H9 (cell line): ENCODE data around the gene GTPBP6. TPM values are rescaled to one million over a fixed set of nuclear protein-coding genes. Genes with fewer than 3 reads are reported as not detected.

Experiments
- DNase-seq: peaks from one replicate; pipeline ENCODE4 v3.0.0-alpha.2; 2017
- H2AFZ ChIP-seq: one replicate; pipeline ENCODE4 v1.6.1; 2013; ENCODE audit warnings: mild to moderate bottlenecking, low read length, control low read depth, moderate library complexity
- H2AK5ac ChIP-seq: 2 replicates; pipeline ENCODE4 v1.6.1; 2013; ENCODE audit warnings: low read length, control low read depth, mixed read lengths; ENCODE audit not compliant: insufficient read length
- H2BK120ac ChIP-seq: one replicate; pipeline ENCODE4 v1.6.1; 2013; ENCODE audit warnings: low read depth, mild to moderate bottlenecking, low read length, control low read depth, inconsistent platforms; ENCODE audit not compliant: poor library complexity, severe bottlenecking
- H2BK12ac ChIP-seq: 2 replicates; pipeline ENCODE4 v1.6.1; 2013; ENCODE audit warnings: low read length, control low read depth, mixed read lengths, low read depth; ENCODE audit not compliant: insufficient read length
- H2BK15ac ChIP-seq: 2 replicates; pipeline ENCODE4 v1.6.1; 2013; ENCODE audit warnings: low read depth, low read length, control low read depth
- H2BK20ac ChIP-seq: one replicate; pipeline ENCODE4 v1.6.1; 2013; ENCODE audit warnings: low read depth, mild to moderate bottlenecking, low read length, control low read depth, inconsistent platforms; ENCODE audit not compliant: poor library complexity, severe bottlenecking
- H2BK5ac ChIP-seq: 2 replicates; pipeline ENCODE4 v1.6.1; 2013; ENCODE audit warnings: low read length, control low read depth, mixed read lengths; ENCODE audit not compliant: insufficient read length
- H3K14ac ChIP-seq: 2 replicates; pipeline ENCODE4 v1.6.1; 2013; ENCODE audit warnings: low read length, control low read depth; ENCODE audit not compliant: insufficient read depth
- H3K18ac ChIP-seq: 2 replicates; pipeline ENCODE4 v1.6.1; 2013; ENCODE audit warnings: low read depth, mild to moderate bottlenecking, mixed read lengths, low read length, control low read depth; ENCODE audit not compliant: insufficient read length
- H3K23ac ChIP-seq: 2 replicates; pipeline ENCODE4 v1.6.1; 2013; ENCODE audit warnings: low read length, control low read depth, mixed read lengths, low read depth; ENCODE audit not compliant: insufficient read length
- H3K23me2 ChIP-seq: 2 replicates; pipeline ENCODE4 v1.6.1; 2013; ENCODE audit warnings: low read depth, mild to moderate bottlenecking, mixed read lengths, low read length, control low read depth; ENCODE audit not compliant: insufficient read length, poor library complexity, severe bottlenecking
- H3K27ac ChIP-seq: 2 replicates; pipeline ENCODE4 v1.5.1; 2013; ENCODE audit warnings: low read length, control low read depth, mixed read lengths, low read depth; ENCODE audit not compliant: insufficient read length
- H3K27me3 ChIP-seq: 2 replicates; pipeline ENCODE4 v1.6.1; 2013; ENCODE audit warnings: low read length, control low read depth, inconsistent platforms; ENCODE audit not compliant: insufficient read depth
- H3K4ac ChIP-seq: 2 replicates; pipeline ENCODE4 v1.6.1; 2013; ENCODE audit warnings: low read depth, mild to moderate bottlenecking, control low read depth, inconsistent platforms, low read length, moderate library complexity
- H3K4me1 ChIP-seq: 2 replicates; pipeline ENCODE4 v1.6.1; 2013; ENCODE audit warnings: low read length, control low read depth, inconsistent platforms; ENCODE audit not compliant: insufficient read depth
- H3K4me2 ChIP-seq: 2 replicates; pipeline ENCODE4 v1.6.1; 2013; ENCODE audit warnings: low read length, control low read depth, mixed read lengths; ENCODE audit not compliant: insufficient read length, insufficient read depth
- H3K56ac ChIP-seq: 2 replicates; pipeline ENCODE4 v1.6.1; 2013; ENCODE audit warnings: low read depth, mild to moderate bottlenecking, mixed read lengths, low read length, control low read depth; ENCODE audit not compliant: insufficient read length
- H3K79me1 ChIP-seq: 2 replicates; pipeline ENCODE4 v1.6.1; 2013; ENCODE audit warnings: low read depth, mild to moderate bottlenecking, moderate library complexity, low read length, control low read depth, inconsistent platforms; ENCODE audit not compliant: insufficient read depth, poor library complexity, severe bottlenecking
- H3K79me2 ChIP-seq: 2 replicates; pipeline ENCODE4 v1.6.1; 2013; ENCODE audit warnings: low read length, control low read depth, inconsistent platforms; ENCODE audit not compliant: insufficient read depth
- H3K9ac ChIP-seq: 2 replicates; pipeline ENCODE4 v1.6.1; 2013; ENCODE audit warnings: low read length, control low read depth, mixed read lengths; ENCODE audit not compliant: insufficient read length; ENCODE audit errors: extremely low read depth
- H3K9me3 ChIP-seq: one replicate; pipeline ENCODE4 v1.6.1; 2013; ENCODE audit warnings: low read depth, low read length, inconsistent platforms; ENCODE audit not compliant: control insufficient read depth
- H3T11ph ChIP-seq: one replicate; pipeline ENCODE4 v1.6.1; 2013; ENCODE audit warnings: mild to moderate bottlenecking, low read length, control low read depth, inconsistent platforms
- H4K20me1 ChIP-seq: one replicate; pipeline ENCODE4 v1.6.1; 2013; ENCODE audit not compliant: control insufficient read depth, insufficient read length, insufficient read depth
- H4K5ac ChIP-seq: 2 replicates; pipeline ENCODE4 v1.6.1; 2013; ENCODE audit warnings: low read depth, mild to moderate bottlenecking, mixed read lengths, low read length, control low read depth; ENCODE audit not compliant: insufficient read length
- H4K8ac ChIP-seq: replicated peaks from 2 replicates; pipeline ENCODE4 v1.6.1; 2013; ENCODE audit warnings: low read length, control low read depth, mixed read lengths, low read depth; ENCODE audit not compliant: insufficient read length
- H4K91ac ChIP-seq: 2 replicates; pipeline ENCODE4 v1.6.1; 2013; ENCODE audit warnings: low read depth, mild to moderate bottlenecking, moderate library complexity, mixed read lengths, low read length, control low read depth; ENCODE audit not compliant: insufficient read length
- H3K27ac Mint-ChIP-seq, 3 experiments: 2 replicates in 2 of 3; 3 replicates in 1 of 3; pipeline ENCODE4 v1.8.0; 2020 to 2021; ENCODE audit warnings: mixed read lengths in 3 of 3, mild to moderate bottlenecking in 1 of 3, moderate library complexity in 1 of 3
- H3K27me3 Mint-ChIP-seq: 2 replicates; pipeline ENCODE4 v1.8.0; 2021; ENCODE audit warnings: low read depth, mild to moderate bottlenecking, moderate library complexity, mixed read lengths
- H3K36me3 Mint-ChIP-seq, 3 experiments: 2 replicates in 2 of 3; 3 replicates in 1 of 3; pipeline ENCODE4 v1.8.0; 2020 to 2021; ENCODE audit warnings: low read depth in 3 of 3, mixed read lengths in 3 of 3; ENCODE audit not compliant: insufficient read depth in 1 of 3
- H3K4me1 Mint-ChIP-seq, 2 experiments: 2 replicates each; pipeline ENCODE4 v1.8.0; 2020; ENCODE audit warnings: mixed read lengths in 2 of 2
- H3K4me3 Mint-ChIP-seq, 2 experiments: 2 replicates in 1 of 2; 3 replicates in 1 of 2; pipeline ENCODE4 v1.8.0; 2020 to 2021; ENCODE audit warnings: mild to moderate bottlenecking in 2 of 2, mixed read lengths in 2 of 2, moderate library complexity in 1 of 2
- H3K9me3 Mint-ChIP-seq, 2 experiments: 2 replicates in 1 of 2; 3 replicates in 1 of 2; pipeline ENCODE4 v1.8.0; 2020; ENCODE audit warnings: mild to moderate bottlenecking in 2 of 2, mixed read lengths in 2 of 2, moderate library complexity in 1 of 2
- CTCF ChIP-seq: fragments of 200-600 bp; sonication (generic); conservative IDR thresholded peaks from 3 replicates; pipeline ENCODE4 v1.8.0; 2021; ENCODE audit warnings: antibody characterized with exemption, mild to moderate bottlenecking
- WGBS: extraction: QIAGEN DNeasy Blood & Tissue Kit; methylation state at CpG from one replicate; pipeline ENCODE4 v1.1.7; 2013; ENCODE audit warnings: missing lambda C conversion rate, low lambda C conversion rate, mixed read lengths; ENCODE audit not compliant: insufficient read length; ENCODE audit errors: extremely low coverage; 5-methylcytosine and 5-hydroxymethylcytosine counted together
- total RNA-seq: library from RNA; stranded (reverse); gene quantifications from 2 replicates; pipeline ENCODE4 v1.2.1, GENCODE V29; 2021

GTPBP6 gene
- total RNA-seq, 1 experiment from 2014 or later, result 64.0 TPM

- no peaks in the 10 kb centered on the region for H3K27me3 Mint-ChIP-seq
Observed at GRCh38 chrX:361231-362145, 42.9 kb upstream of the GTPBP6 start.

More at GRCh38 chrX:361231-362145, 42.9 kb upstream of the GTPBP6 start:
- Mint-ChIP-seq H3K9me3 (0 out of 5 replicates have a peak, but pooled peaks cover 0 to 3% of the 10 kb centered on the region in 2 experiments), H3K27ac (no peak overlapping the region), H3K36me3 (peaks cover 49 to 62% (median 52%) of the 10 kb centered on the region in 3 experiments), H3K4me1 (no peaks in the 10 kb centered on the region), H3K4me3 (no peak overlapping the region; a peak in 2 of 5 replicates)
- Histone ChIP-seq H3K27ac (no peak overlapping the region), H2AFZ (no peak overlapping the region), H2BK12ac (no peak overlapping the region), H2BK15ac (no peak overlapping the region), H4K8ac (no peak overlapping the region), H3K4me1 (no peaks in the 10 kb centered on the region), H3K9me3 (no peaks in the 10 kb centered on the region), H3K4me2 (no peak overlapping the region), H3K4ac (no peak overlapping the region), H2BK5ac (no peak overlapping the region), H3K9ac (no peak overlapping the region), H3K79me2 (peaks cover 3% of the 10 kb centered on the region; the same call in 1 of the 2 replicates), H2BK20ac (no peak overlapping the region), H3K23ac (no peak overlapping the region), H3T11ph (no peak overlapping the region), H3K79me1 (peaks cover 3% of the 10 kb centered on the region), H4K5ac (no peak overlapping the region), H3K56ac (no peak overlapping the region), H2AK5ac (no peak overlapping the region), H3K18ac (no peak overlapping the region), H3K23me2 (no peaks in the 10 kb centered on the region), H4K20me1 (no peaks in the 10 kb centered on the region), H3K27me3 (no peaks in the 10 kb centered on the region), H3K14ac (no peak overlapping the region), H2BK120ac (no peak overlapping the region), H4K91ac (no peak overlapping the region)
- no peak for DNase-seq
- WGBS, result no CpG with 5 or more reads among the region's 54 CpGs
- no peak for TF ChIP-seq CTCF
